DMS53 treated with DMSO at 0.1 percent for 48 hours (cell line): Measurements from ENCODE around the gene ATP5PB.
A peak's percentile ranks its signal among the peaks of the same experiment; 100 is the strongest.

Experiments used
- DNase-seq: peaks from one replicate; lab custom pipeline; 2025; ENCODE audit not compliant: unreplicated experiment; lab: John Stamatoyannopoulos, UW

Gene ATP5PB

DNA sequence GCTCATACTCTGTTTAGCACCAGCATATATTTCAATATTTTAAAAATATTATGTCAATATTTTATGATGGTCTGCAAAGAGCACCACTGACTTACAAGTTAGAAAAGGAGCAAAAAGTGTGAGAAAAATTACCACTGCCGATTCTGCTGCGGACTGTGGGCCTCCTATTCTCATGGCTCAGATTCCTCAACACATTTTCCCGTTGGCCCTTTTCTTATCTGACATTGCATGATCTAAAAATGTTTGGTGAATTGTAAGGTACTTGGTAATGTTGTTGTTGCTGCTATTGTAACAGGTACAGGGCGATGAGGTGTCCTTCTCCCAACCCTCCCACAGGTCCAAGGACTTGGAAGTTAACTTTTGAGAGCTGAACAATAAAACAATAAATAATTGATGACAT is 25.3 kb downstream of the ATP5PB start:
- no peak for DNase-seq

DNA sequence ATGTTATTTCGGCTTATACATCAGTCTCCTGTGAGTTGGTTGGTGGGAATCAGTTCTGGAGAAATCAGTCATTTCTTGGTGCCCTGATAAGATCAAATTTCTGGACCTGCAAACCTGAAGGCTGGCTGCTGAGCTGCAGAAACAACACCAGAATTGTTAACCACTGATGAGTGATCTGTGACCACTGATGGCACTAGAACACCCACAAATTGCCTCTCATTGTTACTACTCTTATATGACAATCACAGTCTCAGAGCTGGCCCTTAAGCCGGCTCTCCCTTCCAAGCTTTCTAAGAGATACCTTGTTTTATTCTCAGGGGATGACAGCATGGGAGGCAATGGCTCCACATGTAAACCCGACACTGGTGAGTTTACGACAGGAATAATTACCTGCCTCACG is 26.4 kb downstream of the ATP5PB start:
- no peak for DNase-seq

DNA sequence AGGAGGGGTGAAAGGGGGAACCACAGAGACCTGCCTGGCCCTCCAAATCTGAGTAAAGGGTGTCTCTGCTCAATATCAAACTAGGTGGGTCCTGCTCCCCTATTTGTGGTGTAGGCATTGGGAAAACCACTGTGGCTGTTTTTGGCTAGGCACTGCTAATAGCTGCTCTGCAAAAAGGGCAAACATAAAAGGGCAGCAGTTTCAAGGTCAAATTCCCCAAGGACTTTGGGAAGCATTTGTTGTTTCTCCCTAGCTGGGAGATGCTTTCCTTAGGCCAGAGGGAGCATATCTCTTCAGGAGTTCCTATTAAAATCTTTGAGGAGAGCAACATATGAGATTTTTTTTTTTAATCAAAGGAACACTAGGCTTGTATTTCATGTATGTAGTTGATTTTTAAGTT is 26.9 kb downstream of the ATP5PB start:
- no peak for DNase-seq

DNA sequence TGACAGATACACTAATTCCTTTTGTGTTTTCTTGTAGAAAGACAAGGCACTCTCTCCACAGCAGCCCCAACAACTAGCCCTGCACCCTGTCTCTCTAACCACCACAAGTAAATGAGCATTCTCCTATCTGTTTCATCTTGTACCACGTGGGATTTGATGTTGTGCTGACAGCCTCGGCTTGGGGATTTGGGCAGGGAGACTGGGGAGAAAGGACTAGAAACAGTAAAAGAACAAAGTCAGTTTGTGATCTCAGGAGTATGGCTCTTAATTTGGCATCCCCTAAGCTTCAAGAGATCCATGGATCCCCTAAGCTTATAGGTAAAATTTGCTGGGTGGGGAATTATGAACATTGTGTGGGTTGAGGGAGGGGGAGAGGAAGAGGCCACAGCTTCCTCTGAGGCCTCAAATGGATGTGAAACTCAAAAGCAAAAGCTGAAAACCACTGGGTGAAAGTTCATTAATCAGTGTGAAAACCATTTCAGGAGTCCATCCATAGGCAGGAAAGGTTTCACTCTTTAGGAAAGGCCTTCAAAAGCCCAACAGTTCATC is 27.6 kb downstream of the ATP5PB start:
- DNase-seq, result no peak

DNA sequence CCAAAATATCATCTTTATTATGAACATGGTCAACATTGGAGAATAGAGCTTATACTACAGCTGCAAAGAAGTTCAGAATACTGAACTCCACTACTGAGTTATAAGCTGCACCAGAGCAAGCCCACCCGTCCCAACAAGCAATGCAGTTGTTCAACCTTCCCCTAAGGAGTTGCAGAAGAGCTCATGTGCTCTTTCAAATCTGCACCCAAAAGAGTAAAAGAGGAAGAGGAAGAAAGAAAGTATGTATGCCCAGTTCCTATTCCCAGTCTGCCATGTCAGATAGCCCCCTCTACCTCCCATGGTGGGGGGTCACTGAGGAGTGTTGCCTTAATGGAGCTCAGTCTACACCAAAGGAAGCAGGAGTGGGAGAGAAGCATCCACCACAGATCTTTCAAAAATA is 31.4 kb downstream of the ATP5PB start:
- DNase-seq, result no peak

DNA sequence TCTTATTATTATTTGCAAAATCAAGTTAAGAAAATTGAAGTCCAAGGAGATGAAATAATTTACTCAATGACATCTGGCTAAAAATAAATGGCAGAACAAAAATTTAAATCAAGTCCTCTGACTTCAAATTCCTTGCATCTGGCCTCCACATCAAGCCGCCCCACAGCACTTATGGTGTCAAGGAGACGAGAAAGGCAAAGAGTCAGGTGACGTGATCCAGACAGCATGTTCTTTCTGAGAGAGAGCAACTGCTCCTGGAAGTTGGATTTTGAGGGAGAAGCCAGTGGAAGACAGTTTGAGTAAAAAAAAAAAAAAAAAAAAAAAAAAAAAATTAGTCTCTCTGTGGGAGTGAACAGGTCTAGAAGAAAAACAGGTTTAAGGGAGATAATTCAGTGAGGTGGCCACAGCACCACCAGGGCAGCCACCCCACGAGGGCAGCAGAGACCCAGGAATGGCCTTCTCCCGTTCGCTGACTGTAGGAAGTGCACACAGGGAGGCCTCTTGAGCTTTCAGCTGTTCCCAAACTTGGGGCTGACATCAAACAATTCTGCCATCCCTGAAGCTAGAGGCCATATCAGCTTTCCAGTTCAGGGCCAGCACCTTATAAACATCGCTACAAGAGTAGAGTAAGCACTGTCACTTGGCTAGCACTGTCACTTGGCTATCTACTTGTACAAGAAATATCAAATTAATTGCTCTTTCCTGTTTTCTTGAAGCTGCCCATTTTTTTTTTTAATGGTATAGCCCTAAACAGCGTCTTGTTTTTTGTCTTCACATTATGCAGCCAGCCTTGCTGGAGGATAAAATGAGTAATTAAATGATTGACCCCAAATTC is 32.3 kb downstream of the ATP5PB start:
- peak; percentile 40 for DNase-seq

DNA sequence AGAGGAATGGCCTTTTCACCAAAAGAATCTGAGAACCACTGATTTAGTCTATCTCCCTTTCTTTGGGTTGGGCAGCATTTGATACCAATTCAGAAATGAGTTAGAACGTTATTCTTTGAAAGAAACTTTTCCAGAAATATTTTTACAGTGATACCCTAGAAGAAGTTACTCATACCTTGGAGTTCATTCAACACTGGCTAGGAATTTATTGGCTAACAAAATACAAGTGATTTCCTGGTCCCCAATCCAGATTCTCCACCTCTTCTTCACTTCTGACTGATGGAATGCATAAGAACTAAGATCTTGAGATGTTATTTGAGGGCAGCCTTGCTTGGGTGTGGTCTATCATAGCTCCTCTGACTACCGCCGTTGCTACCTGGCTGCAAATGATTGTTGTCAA is 33.9 kb downstream of the ATP5PB start:
- DNase-seq, result no peak

DNA sequence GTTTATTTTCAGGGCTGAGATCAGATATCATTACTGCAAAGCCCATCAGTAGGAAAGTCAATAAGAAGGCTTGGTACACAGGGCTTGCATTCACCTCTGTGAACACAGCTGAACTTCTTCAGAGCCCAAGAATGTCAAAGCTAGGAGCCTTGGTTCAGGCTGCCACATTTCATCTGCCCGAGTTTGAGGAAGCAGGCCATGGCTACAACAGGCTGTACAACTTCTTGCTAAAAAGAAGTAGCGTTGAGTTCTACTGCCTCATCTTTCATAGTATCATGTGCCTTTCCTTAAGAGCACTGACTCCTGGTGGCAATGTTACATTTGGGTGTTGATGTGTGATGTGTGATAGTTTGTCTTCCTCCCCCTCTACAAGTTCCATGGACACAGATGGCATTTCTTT is 34.6 kb downstream of the ATP5PB start:
- no peak for DNase-seq

DNA sequence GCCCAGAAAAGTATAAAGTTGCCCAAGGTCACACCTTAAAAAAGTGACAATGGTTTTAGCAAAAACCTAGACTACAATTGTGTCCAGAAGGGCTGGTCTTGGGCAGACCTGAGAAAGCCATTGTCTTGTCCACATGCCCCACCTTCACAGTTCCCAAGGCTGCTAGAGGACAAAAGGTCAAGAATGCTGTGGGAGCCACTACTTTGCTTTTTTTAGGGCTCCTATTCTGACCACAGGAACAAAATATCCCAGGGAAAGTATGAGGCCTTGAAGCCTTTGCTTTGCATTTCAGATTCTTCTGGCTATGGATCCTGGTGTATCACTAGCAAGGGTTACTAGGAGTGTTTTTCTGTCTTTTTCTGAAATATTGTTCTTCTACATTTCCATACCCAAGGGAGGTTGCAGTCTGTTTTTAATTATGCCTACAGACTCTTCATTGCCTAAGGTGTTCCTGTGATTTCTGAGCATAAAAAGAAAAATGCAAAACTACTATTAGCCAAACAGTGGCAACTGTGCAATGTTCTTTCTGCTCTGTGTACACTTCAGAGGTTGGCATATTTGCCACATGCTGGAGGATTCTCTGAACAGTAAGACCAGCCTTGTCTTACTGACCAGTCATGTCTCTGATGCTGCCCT is 35.2 kb downstream of the ATP5PB start:
- DNase-seq, result no peak

DNA sequence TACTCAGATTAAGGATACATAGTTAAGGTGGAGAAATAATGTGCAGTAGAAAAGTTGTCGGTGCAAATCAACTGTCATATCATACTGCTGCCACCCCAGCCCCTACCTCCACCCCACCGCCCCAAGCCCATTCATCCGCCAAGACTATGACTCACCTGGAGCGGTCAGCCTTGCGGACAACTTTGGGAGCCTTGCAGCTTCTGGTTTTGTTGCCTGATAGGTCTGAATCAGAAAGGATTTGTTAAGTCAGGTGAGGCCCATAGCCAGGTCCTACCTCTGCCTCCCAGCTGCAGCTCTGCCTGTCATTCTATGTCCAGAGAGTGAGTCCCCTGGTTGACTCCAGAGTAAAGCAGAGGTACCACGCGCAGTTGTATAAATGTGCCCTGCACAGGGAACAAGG is 37.2 kb downstream of the ATP5PB start:
- no peak for DNase-seq

DNA sequence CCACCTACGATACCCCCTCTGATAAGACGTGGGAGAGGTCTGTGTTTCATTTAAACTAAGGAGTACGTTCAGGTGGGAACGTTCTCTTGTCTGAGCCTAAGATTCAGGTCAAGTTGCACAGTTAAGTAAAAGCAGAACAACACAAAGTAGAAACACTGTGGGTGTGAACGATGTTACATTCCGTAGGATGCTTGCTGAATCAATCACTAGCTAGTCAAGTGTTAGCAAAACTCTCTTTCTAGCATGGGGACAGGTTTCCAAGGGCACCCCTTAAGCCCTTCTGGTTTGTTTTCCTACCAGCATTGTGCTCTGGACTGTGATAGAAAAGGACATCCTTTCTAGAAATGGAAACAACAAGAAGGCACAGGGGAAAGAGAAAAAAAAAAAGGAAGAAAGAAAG is 37.9 kb downstream of the ATP5PB start:
- DNase-seq, result no peak

DNA sequence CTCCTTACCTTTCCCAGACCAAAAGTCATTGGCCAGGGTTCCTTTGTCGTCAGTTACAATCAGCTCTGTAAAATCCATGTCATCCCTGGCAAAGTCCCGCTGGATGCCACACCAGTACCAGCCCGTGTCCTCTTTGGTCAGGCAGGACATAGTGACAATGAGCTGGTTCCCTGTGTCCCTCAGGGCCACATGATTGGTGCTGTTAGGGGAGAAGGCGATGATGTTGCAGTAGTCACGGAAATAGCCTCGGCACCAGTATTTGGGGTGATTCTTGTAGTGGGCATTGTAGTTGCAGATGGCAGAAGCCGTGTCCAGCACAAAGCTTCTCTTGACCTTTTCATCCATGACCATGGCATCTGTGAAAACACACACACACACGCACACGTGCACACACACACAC is 39.4 kb downstream of the ATP5PB start:
- no peak for DNase-seq

DNA sequence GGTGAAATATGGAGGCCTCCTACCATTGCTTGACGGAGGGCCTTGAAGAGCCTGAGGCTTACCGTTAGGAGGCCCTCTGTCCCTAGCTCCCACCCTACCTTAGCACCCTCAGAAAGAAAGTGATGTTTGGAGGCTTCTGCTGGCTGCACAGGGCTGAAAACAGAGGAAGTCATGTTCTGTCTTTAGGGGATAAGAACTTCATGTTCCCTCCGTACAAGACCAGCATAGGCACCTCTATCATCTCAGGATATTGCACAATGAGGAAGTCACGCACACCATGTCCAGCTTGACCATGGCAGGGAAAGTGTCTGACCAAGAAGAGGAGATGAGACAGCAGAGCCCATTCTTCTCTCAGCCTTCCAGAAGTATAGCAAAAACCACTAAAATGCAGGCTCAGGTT is 40.3 kb downstream of the ATP5PB start:
- DNase-seq, result no peak

DNA sequence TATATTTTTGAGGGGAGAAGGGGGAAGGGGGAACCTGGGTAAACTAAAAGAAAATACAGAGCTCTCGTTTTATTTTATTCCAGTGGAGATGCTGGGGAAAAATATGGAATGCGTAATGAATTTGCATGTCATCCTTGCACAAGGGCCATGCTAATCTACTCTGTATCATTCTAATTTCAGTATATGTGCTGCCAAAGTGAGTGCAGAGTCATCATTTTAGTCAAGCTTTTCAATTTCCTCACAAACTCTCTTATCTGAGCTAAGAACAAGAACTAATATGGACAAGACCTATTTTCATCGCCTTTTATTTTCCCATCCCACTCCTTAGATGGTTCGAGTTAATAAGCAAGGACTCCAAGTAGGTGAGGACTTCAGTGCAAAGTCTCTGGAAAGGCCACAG is 41.0 kb downstream of the ATP5PB start:
- no peak for DNase-seq

DNA sequence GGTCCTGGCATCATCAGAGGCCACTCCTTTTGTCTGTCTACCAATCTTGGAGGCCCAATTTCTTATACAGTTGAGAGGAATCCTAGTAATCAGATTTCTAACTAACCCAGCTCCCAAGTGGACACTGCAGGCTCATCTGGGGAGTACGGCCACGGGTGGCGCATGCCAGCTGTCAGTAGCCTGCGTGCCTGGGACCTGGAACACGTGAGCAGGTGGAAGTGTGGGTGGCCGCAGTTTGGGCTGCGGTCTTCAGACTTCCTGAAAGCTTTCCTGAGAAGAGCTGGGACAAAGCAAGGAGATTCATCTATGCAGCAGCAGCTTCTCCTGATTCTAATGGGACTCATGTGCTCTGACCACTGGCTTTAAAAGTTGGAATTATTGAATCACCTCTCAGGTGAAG is 41.8 kb downstream of the ATP5PB start:
- no peak for DNase-seq

DNA sequence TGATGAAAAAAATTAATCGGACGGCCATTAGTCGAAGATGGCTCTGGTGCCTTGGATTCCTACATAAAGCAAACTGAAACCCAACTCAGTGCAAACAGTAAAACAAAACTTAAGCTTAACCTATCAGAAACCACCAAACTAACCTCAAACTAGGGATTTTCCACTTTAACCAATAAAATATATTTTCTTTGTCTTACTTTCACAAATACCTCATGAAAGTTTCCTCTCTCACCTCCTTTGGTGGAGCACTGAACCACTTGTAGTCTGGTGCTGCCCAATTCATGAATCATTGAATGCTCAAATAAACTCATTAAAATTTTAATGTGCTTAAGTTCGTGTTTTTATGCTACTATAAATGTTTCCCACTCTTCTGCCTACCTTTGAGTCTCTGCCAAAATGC is 47.1 kb downstream of the ATP5PB start:
- no peak for DNase-seq

DNA sequence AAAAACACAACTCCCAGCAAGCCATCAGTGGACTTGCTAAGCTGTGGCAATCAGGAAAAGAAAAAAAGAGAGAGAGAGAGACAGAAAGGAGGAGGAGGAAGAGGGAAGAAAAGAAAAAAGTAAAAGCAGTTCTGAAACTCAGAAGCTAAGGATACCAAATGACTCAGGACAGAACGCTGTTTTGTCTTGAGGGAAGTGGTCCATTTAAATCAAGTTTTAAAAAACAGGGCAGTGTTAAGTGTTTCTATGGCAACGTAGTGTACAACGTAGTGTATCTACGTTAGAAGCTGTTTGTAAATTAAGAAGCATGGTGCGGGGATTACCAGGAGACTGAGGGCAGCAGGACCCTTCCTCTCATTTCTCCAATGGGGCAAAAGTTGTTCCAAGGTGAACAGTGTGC is 48.3 kb downstream of the ATP5PB start:
- DNase-seq, result no peak

DNA sequence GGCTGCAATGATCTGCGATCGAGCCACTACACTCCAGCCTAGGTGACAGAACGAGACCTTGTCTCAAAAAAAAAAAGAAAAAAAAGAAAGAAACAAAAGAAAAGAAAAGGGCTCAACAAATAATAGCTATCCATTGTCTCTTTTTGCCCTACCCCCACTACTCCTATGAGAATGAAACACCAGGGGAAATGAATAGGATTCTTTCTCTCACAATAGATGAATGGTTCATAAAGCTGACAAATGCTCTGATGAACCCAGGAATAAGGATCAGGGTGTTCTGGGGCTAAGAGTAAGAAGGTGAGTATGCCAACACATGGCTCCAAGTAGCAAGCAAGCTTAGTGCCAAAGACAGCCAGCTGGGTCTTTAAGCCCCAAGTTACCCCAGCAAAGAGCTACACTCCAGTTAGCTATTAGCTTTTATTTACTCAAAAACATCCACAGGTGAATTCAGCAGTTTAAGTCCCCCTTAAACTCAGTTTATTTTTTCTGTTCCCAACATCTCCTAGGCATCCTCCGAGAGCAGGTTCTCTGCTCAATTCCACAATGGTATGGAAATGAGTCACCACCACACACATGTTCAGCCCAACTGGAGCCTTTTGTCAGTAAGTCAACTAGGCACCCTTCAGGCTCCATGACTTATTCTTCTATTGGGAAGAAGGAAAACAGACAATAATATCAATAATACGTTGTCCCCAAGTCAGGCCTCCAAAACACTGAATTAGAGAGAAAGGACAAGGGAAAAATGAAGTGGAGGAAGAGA is 49.9 kb downstream of the ATP5PB start:
- no peak for DNase-seq

DNA sequence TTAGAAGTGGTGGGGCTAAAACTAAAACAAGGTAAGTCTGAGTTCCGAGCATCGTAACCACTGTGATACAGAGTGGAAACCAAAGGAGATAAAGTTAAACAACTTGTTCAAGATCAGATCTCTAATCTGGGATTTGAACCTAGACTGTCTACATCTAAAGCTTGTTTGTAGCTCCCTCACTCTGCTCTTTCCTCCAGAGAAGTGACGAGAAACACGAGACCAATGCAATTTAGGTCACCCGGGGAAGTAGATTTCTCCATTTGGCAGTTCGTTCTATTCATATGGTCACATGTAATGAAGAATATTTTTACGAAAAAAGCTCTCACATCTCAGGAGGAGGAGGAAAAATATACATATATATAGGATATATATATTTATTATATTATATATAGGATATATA is 52.4 kb downstream of the ATP5PB start:
- no peak for DNase-seq

DNA sequence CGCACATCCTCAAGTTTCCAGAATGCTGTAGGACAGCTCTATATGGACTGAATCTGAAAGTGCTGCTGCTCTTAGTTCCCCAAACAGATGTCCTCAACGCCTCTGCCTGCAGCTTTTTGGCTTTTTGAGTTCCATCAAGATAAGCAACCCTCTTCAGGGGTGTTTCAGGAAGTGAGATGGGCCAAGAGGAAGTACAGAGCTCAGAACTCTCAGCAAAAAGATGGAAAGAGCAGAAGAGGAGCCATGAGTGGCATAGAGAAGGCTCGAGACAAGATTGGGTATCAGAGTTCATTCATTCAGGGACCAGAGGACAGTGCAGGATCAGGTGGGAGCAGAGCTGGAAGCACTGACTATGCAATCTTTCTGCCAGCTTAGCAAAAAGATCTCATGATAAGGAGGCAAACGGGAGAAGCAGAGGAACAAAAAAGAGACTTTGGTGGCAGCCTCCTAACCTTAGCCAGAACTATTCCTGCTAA is 54.4 kb downstream of the ATP5PB start, which contains the start of the genes ADORA3 and TMIGD3:
Gene ADORA3, minus strand, starts transcription at position 49 of the 476 bp plus-strand sequence. CDS start 279 bp downstream, outside the sequence.
Gene TMIGD3, minus strand, starts transcription at position 49 of the 476 bp plus-strand sequence. CDS start 279 bp downstream, outside the sequence.
- DNase-seq, result no peak

DNA sequence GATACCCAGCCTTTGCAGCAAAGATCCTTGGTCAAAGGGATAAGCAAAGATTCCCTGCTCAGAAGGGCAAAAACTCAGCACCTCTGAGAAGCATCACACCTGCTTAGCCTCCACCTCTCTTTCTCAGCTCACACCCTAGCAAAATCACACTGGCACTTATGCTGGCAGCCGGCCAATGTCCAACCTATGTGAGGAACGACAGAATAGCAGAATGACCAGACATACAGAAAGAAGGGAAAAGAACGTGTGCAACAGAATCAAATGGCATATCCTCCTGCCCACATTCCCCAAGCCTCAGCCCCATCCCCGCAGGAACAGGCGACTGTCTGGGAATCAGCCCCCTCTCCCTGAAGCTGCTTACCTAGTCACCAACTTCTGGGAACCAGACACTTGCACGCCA is 54.8 kb downstream of the ATP5PB start:
- no peak for DNase-seq
